Adipocyte (in vitro differentiated cells): ENCODE data around the gene CRIP1.

ENCODE experiments used
- DNase-seq: peaks from one replicate; pipeline ENCODE4 v3.0.0-alpha.2; 2015; ENCODE audit warnings: low read depth
- H3K27me3 ChIP-seq: replicated peaks from 2 replicates; pipeline ENCODE4 v1.7.0; 2013; ENCODE audit warnings: mild to moderate bottlenecking, low read length, moderate library complexity; ENCODE audit not compliant: control insufficient read depth, insufficient read depth
- H3K36me3 ChIP-seq: 2 replicates; pipeline ENCODE4 v1.7.0; 2013; ENCODE audit warnings: low read length, mild to moderate bottlenecking, moderate library complexity; ENCODE audit not compliant: control insufficient read depth, insufficient read depth, severe bottlenecking
- H3K4me1 ChIP-seq: 2 replicates; pipeline ENCODE4 v1.7.0; 2013; ENCODE audit warnings: mild to moderate bottlenecking, low read length, moderate library complexity; ENCODE audit not compliant: control insufficient read depth, insufficient read depth
- H3K4me3 ChIP-seq: 2 replicates; pipeline ENCODE4 v1.7.0; 2013; ENCODE audit warnings: mild to moderate bottlenecking, low read length, moderate library complexity
- H3K9ac ChIP-seq: 2 replicates; pipeline ENCODE4 v1.7.0; 2013; ENCODE audit warnings: mild to moderate bottlenecking, low read length, moderate library complexity
- H3K9me3 ChIP-seq: 2 replicates; pipeline ENCODE4 v1.7.0; 2013; ENCODE audit warnings: mild to moderate bottlenecking, low read length, moderate library complexity; ENCODE audit not compliant: control insufficient read depth

The CRIP1 gene

DNA sequence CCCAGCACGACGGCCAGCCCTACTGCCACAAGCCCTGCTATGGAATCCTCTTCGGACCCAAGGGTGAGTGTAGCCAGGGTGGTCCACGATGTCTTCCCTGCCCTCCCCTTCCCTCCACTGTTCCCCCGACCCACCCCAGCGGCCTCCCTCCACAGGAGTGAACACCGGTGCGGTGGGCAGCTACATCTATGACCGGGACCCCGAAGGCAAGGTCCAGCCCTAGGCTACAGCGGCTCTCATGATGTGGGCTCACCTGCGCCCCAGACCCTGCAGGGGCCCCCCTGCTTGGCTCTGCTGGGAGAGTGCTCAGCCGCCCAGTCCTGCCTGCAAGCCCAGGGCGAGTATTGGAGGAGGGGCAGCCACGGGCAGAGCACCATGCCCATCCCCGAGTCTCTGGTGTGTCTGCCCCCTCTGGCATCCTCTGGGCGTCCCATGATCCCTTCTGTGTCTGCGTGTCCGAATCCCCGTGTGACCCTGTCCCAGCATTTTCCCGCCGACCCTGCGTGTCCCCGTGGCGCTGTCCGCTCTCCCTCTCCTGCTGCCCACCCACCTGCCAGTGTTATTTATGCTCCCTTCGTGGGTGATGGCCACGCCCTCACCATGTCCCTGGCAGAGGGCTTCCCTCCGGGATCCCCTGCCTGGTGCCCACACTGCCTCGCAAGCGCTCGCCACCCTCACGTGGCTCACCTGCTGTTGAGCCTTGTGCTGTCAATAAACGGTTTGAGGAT is 7.1 kb upstream of the CRIP1 start:
- H3K4me1 ChIP-seq: peaks cover 30% of the 10 kb centered on the region
- DNase-seq: no peak
- H3K27me3 ChIP-seq: no peaks in the 10 kb centered on the region
- no peaks in the 10 kb centered on the region for H3K36me3 ChIP-seq
- no peak overlapping the region for H3K4me3 ChIP-seq
- H3K9me3 ChIP-seq: no peaks in the 10 kb centered on the region
- H3K9ac ChIP-seq: no peak overlapping the region

- H3K27me3 ChIP-seq: no peaks in the 10 kb centered on the region
- no peaks in the 10 kb centered on the region for H3K9me3 ChIP-seq
- peaks cover 30% of the 10 kb centered on the region for H3K4me1 ChIP-seq
- H3K36me3 ChIP-seq: no peaks in the 10 kb centered on the region
- H3K9ac ChIP-seq: no peak overlapping the region
- H3K4me3 ChIP-seq: no peak overlapping the region
- no peak for DNase-seq
Measured at GRCh38 chr14:105480199-105480746, 6.4 kb upstream of the CRIP1 start.

GRCh38 chr14:105480807-105481801 is 5.6 kb upstream of the CRIP1 start:
- H3K27me3 ChIP-seq: no peaks in the 10 kb centered on the region
- H3K4me1 ChIP-seq: peaks cover 23% of the 10 kb centered on the region
- H3K4me3 ChIP-seq: peak overlapping the region; percentile 77

GRCh38 chr14:105481886-105482457 is 4.7 kb upstream of the CRIP1 start:
- H3K9me3 ChIP-seq: no peaks in the 10 kb centered on the region
- peak overlapping the region; percentile 77 for H3K4me3 ChIP-seq
- H3K36me3 ChIP-seq: no peaks in the 10 kb centered on the region
- no peaks in the 10 kb centered on the region for H3K27me3 ChIP-seq
- no peak overlapping the region for H3K9ac ChIP-seq
- H3K4me1 ChIP-seq: peaks cover 14% of the 10 kb centered on the region
- DNase-seq: peak; percentile 97

More at GRCh38 chr14:105480807-105481801, 5.6 kb upstream of the CRIP1 start:
- H3K9me3 ChIP-seq: no peaks in the 10 kb centered on the region
- peak; percentile 95 for DNase-seq
- no peaks in the 10 kb centered on the region for H3K36me3 ChIP-seq
- H3K9ac ChIP-seq: peak overlapping the region; percentile 77

DNA sequence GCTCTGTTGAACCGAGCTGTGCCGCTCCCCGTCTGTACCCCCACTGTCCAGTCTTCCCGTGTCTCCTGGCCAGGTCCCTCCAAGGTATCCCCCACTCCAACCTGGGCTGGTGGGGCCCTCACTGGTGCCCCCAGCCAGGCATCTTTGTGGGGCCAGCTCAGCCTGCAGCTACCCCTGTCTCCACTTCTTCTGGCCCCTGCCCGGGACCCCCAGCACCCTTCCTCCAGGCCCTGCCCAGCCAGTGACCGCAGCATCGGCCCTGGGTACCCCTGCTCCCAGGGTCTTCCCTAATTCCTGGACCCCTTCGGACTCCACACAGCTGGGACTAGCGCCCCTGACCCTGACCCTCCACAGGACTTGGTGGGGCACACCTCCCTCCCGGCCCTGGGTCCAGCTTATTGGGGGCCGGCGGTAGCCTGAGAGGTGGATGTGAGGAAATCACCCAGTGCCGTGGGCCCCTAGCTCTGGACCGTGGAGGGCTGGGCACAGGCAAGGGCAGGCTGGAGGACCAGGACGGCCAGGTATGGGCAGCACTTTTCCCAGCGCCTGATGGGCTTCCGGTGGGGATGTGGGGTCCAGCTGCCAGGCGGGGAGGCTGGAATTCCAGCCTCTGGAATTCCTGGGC is 4.1 kb upstream of the CRIP1 start:
- H3K4me3 ChIP-seq: no peak overlapping the region

DNA sequence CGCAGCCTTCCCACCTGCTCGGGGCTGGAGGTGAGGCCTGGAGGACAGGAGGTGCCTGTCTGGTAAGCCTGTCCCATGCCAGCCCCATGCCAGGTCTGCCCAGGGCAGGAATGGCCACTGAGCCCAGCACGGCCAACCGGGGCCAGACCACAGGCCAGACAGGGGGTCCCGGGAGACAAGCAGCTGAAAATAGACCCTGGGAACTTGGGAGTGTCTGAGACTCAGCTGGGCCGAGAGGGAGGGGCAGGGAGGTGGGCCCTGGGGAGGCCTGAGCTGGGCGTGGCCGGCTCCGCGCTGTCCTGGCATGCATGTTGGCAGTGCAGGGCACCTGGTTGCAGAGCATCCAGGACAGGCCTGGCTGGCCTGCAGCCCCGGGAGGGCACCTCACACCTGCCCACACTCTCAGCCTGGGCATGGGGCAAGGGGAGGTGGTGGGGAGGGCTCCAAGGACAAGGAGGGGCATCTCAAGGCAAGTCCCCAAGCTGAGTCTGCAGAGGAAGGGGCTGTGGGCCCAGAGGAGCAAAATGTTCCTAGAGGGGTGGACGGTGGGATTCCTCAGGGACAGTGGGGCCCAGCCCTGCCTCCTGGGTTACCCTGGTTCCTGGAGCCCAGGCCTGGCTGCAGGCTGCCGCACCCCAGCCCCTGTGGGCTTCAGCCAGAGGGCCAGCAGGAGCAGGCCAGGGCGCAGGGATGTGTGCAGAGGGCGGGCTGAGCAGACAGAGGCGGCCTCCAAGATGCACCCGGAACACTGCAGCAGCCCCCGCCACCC is 3.2 kb upstream of the CRIP1 start:
- DNase-seq: no peak
- Histone ChIP-seq H3K27me3 (peaks cover 5% of the 10 kb centered on the region), H3K4me1 (peaks cover 17% of the 10 kb centered on the region)

More for the DNA sequence above, 4.1 kb upstream of the CRIP1 start:
- DNase-seq: no peak
- no peaks in the 10 kb centered on the region for H3K9me3 ChIP-seq
- no peak overlapping the region for H3K9ac ChIP-seq
- no peaks in the 10 kb centered on the region for H3K36me3 ChIP-seq
- peaks cover 14% of the 10 kb centered on the region for H3K4me1 ChIP-seq
- no peaks in the 10 kb centered on the region for H3K27me3 ChIP-seq

GRCh38 chr14:105484069-105484996 is 2.4 kb upstream of the CRIP1 start:
- Histone ChIP-seq H3K4me3 (no peak overlapping the region), H3K27me3 (peaks cover 5% of the 10 kb centered on the region), H3K4me1 (peaks cover 17% of the 10 kb centered on the region), H3K9ac (no peak overlapping the region), H3K9me3 (no peaks in the 10 kb centered on the region), H3K36me3 (no peaks in the 10 kb centered on the region)
- DNase-seq: peak; percentile 32

More for the DNA sequence above, 3.2 kb upstream of the CRIP1 start:
- H3K9ac ChIP-seq: no peak overlapping the region
- H3K36me3 ChIP-seq: no peaks in the 10 kb centered on the region
- H3K9me3 ChIP-seq: no peaks in the 10 kb centered on the region
- no peak overlapping the region for H3K4me3 ChIP-seq

GRCh38 chr14:105484997-105485393 is 1.7 kb upstream of the CRIP1 start:
- no peak overlapping the region for H3K9ac ChIP-seq
- H3K9me3 ChIP-seq: no peaks in the 10 kb centered on the region
- DNase-seq: no peak
- peaks cover 17% of the 10 kb centered on the region for H3K4me1 ChIP-seq
- no peak overlapping the region for H3K4me3 ChIP-seq
- H3K27me3 ChIP-seq: peaks cover 5% of the 10 kb centered on the region
- no peaks in the 10 kb centered on the region for H3K36me3 ChIP-seq

GRCh38 chr14:105485739-105486162 is 935 bp upstream of the CRIP1 start:
- Histone ChIP-seq H3K4me1 (peaks cover 17% of the 10 kb centered on the region), H3K4me3 (no peak overlapping the region), H3K36me3 (no peaks in the 10 kb centered on the region), H3K9ac (no peak overlapping the region), H3K27me3 (peaks cover 5% of the 10 kb centered on the region), H3K9me3 (no peaks in the 10 kb centered on the region)
- no peak for DNase-seq
